GM12864 (cell line): ENCODE data around the gene SFTPA2.
"Not testable (repeated sequence)": the region's sequence is repeated elsewhere in the genome, so short reads cannot be mapped to it uniquely, and the experiment has no call there.

ENCODE experiments used
- DNase-seq: peaks from one replicate; pipeline ENCODE4 v3.0.0-alpha.2; 2011; ENCODE audit warnings: low read depth
- H3K4me3 ChIP-seq: 2 replicates; pipeline ENCODE4 v1.5.1; 2011; ENCODE audit warnings: mild to moderate bottlenecking, low read depth, low read length, control low read depth
- CTCF ChIP-seq: IDR thresholded peaks from 2 replicates; pipeline ENCODE4 v1.5.1; 2011; ENCODE audit warnings: low read depth, mild to moderate bottlenecking, moderate library complexity, low read length, control low read depth, inconsistent platforms; ENCODE audit errors: missing control alignments

The SFTPA2 gene

GRCh38 chr10:79523157-79523853 is 36.9 kb downstream of the SFTPA2 start:
- not testable (repeated sequence) for DNase-seq, H3K4me3 ChIP-seq

DNA sequence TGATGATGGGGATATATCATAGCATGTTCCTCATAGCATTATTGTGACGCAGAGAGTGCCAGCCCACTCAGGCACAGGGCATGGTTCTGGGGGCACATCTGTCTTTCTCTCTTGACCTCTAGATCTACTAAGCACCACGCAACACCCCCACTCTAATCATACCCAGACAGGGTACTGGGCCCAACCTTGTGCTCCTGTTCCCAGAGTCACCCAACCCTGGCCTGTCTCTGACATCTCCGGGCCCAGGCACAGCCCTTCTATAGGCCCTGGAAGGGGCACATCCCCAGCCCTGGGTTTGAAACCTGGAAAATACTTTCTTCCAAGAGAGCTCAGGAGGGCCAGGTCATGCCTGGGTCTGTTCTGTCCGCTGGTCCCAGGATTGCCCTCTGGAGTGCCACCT is 37.7 kb downstream of the SFTPA2 start:
- DNase-seq, H3K4me3 ChIP-seq: not testable (repeated sequence)

GRCh38 chr10:79521751-79522150 is 38.5 kb downstream of the SFTPA2 start:
- not testable (repeated sequence) for DNase-seq, H3K4me3 ChIP-seq

DNA sequence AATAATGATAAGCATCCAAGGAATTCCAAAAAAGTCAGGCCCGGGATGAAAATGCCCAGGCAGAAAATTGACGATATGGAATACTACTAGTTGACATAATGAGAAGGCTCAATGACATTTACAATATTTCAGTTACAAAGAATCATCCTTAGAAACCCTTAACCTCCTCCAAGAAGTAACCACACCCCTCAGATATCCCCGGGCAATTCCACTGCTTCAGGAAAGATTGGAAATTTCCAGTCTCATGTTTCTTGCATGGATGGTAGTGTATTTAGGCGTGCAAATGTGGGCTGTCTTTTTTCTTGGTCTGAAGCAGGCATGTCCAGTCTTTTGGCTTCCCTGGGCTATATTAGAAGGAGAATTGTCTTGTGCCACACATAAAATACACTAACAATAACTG is 42.6 kb downstream of the SFTPA2 start:
- H3K4me3 ChIP-seq, DNase-seq: not testable (repeated sequence)

GRCh38 chr10:79516532-79517205 is 43.5 kb downstream of the SFTPA2 start:
- H3K4me3 ChIP-seq, DNase-seq: not testable (repeated sequence)

DNA sequence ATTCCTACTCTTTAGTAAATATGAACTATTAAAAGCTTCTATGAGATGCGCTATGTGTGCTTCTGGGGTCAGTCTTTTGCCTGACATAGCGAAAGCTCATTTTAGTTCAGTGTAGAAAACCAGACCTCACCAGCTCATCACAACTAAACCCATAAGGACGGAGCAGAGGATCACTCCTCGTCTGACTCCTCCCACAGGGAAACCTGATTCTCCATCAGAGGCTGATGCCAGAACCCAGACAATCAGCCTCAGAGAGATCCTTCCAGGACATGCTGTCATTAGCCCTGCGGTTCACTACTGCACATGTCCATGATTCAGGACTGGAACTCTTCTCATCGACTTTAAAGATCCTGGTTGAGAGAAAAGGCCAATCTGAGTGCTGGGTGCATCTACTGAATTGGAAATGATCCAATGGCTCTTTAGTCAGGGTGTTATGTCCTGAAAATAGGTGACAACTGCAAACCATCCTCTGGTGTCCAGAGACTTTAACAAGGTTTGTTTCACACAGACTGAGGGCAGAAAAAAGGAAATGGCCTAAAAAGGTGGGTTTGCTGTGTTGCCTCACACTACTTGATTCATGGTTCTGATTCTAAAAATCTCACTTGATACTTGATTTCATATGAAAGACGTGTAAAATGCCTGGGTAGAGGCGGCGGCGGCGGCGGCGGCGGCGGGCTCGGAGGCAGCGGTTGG is 48.2 kb downstream of the SFTPA2 start, which contains the start of gene EIF5AL1:
EIF5AL1 (plus strand) TSS at position 643 of the 693 bp plus-strand sequence. CDS start 117 bp downstream, outside the sequence.
- not testable (repeated sequence) for H3K4me3 ChIP-seq

DNA sequence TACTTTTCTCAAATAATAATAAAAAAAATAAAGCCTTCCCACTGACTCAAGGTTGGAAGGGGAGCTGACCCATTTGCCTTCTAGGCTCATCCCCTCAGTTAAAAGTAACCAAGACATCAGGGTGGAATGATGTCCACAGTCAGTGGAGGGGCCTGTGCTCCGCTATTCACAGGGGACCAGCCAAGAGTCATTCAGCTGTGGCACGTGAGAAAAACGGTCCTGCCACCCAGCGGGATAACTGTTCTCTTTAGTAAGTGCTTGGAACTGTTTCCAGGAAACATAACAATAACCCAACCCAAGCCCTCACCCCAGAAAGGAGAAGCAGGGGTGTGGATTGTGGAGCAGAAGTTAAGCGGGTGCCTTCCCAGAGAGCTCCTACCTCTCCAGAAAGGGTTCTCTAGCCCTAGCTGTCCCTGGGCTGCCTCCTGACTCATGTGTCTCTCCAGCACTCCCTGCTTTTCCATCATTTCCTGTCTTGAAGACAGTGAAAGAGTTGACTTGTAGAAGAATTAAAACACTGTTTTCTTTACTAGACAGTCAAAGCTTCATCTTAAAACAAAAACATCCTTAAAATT is 50.2 kb downstream of the SFTPA2 start:
- not testable (repeated sequence) for H3K4me3 ChIP-seq, DNase-seq

More for the DNA sequence above, 48.2 kb downstream of the SFTPA2 start, which contains the start of gene EIF5AL1:
- not testable (repeated sequence) for DNase-seq

DNA sequence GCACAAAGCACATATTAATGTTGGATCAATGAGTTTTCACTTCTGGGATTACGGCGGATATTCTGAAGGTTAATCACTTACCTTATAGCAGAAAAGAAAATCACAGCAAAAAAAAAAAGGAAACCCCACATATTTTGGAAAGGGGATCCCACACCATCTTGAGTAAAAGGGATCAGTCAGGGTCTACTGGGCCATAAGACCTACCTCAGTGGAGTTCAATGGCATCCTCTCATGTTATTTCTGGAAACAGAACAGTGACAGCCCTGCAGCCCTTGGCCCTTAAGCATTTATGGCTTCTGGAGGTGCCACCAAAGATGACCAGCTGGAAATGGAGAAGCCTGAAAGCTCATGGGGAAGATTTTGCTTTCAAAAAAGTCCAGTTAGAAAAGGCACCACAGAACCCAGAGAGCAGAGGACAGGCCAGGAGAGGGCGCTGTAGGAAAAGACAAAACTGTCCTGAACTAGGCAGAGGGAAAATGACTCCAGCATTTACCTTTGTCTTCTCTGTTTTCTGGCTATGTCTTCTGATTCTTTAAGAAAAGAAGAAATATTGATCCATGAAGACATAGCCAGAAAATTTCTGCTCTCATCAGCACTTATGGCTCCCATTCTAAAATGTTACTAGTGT is 50.8 kb downstream of the SFTPA2 start:
- H3K4me3 ChIP-seq, DNase-seq: not testable (repeated sequence)

GRCh38 chr10:79508245-79508644 is 52.0 kb downstream of the SFTPA2 start:
- not testable (repeated sequence) for DNase-seq, H3K4me3 ChIP-seq

- no peak for TF ChIP-seq CTCF
- H3K4me3 ChIP-seq = no peak overlapping the region
- no peak for DNase-seq
These were observed 52.6 kb downstream of the SFTPA2 start for GRCh38 chr10:79507440-79508167.
